ENCODE data around the gene PNPLA5. TPM values are rescaled to one million over a fixed set of nuclear protein-coding genes. Genes with fewer than 3 reads are reported as not detected.

PNPLA5 gene
- total and polyA plus RNA-seq, 2 of the 8 experiments (the other 6 are each of a cell fraction or from before 2014, with no cell fraction given), result 3.9 to 6.8 TPM

Other genes starting within 250 kb of the PNPLA5 start
- 1.5 and 1.7 TPM in 2 replicates for gene EFCAB6, start 79.7 kb downstream of the PNPLA5 start, total RNA-seq (2021; fragmentation: NEBNext Ultra II Directional; extraction: Animal tissue kit (Norgen Biotek cat#: 25700))
- gene EFCAB6, start 79.7 kb downstream of the PNPLA5 start, polyA plus RNA-seq (2011; rRNA removed), result 0.32 and 0.57 TPM in 2 replicates
- gene SULT4A1, start 29.5 kb downstream of the PNPLA5 start, total RNA-seq (2021; fragmentation: NEBNext Ultra II Directional; extraction: Animal tissue kit (Norgen Biotek cat#: 25700)), result 7.0 and 9.1 TPM in 2 replicates
- 11.8 and 19.5 TPM in 2 replicates for gene SULT4A1, start 29.5 kb downstream of the PNPLA5 start, polyA plus RNA-seq (2011; rRNA removed)
- 23.4 and 24.6 TPM in 2 replicates for gene PNPLA3, start 31.8 kb upstream of the PNPLA5 start, total RNA-seq (2021; fragmentation: NEBNext Ultra II Directional; extraction: Animal tissue kit (Norgen Biotek cat#: 25700))
- 17.5 and 21.0 TPM in 2 replicates for gene PNPLA3, start 31.8 kb upstream of the PNPLA5 start, polyA plus RNA-seq (2011; rRNA removed)
- gene SAMM50, start 63.4 kb upstream of the PNPLA5 start, total RNA-seq (2021; fragmentation: NEBNext Ultra II Directional; extraction: Animal tissue kit (Norgen Biotek cat#: 25700)), result 67.2 and 70.3 TPM in 2 replicates
- 45.4 and 47.1 TPM in 2 replicates for gene SAMM50, start 63.4 kb upstream of the PNPLA5 start, polyA plus RNA-seq (2011; rRNA removed)
- gene PARVB, start 132.3 kb upstream of the PNPLA5 start, total RNA-seq (2021; fragmentation: NEBNext Ultra II Directional; extraction: Animal tissue kit (Norgen Biotek cat#: 25700)), result 18.6 and 19.4 TPM in 2 replicates
- 14.5 and 18.4 TPM in 2 replicates for gene PARVB, start 132.3 kb upstream of the PNPLA5 start, polyA plus RNA-seq (2011; rRNA removed)